ENCODE measurements around the gene SMTNL1. TPM values are rescaled to one million over a fixed set of nuclear protein-coding genes. Genes with fewer than 3 reads are reported as not detected.

The SMTNL1 gene
- total and polyA plus RNA-seq, 9 of the 15 experiments (the other 6 are each of a cell fraction or from before 2014, with no cell fraction given) = not detected

DNA sequence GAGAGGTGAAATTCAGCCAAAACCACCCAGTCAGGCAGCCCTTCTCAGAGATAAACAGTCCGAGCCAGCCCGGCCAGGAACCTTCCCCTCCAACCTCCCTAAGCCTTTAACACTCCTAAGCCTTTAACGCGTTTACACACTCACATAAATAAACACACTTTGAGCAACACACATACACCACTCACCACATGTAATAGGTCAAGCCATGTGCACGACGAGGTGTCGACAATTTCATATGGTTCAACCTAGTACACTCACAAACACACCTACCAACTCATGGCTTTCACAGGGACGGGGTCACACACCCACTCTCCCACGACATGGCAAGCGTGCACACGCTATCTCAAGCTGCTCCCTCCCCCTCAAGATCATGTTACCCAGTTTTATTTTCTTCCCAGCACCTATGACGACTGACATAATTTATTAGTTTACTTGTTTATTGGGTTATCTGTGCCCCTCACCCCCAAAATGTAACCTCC is 37.4 kb upstream of the SMTNL1 start (continued):
- no peak for TF ChIP-seq JUN (IDR thresholded peaks at IDR 0.05; ENCODE audit: borderline replicate concordance, low read depth, low read length)
- TF ChIP-seq JUN (CRISPR knock-in tag; IDR thresholded peaks at IDR 0.05; ENCODE audit: borderline replicate concordance) = no peak
- TF ChIP-seq, protein P1, sequence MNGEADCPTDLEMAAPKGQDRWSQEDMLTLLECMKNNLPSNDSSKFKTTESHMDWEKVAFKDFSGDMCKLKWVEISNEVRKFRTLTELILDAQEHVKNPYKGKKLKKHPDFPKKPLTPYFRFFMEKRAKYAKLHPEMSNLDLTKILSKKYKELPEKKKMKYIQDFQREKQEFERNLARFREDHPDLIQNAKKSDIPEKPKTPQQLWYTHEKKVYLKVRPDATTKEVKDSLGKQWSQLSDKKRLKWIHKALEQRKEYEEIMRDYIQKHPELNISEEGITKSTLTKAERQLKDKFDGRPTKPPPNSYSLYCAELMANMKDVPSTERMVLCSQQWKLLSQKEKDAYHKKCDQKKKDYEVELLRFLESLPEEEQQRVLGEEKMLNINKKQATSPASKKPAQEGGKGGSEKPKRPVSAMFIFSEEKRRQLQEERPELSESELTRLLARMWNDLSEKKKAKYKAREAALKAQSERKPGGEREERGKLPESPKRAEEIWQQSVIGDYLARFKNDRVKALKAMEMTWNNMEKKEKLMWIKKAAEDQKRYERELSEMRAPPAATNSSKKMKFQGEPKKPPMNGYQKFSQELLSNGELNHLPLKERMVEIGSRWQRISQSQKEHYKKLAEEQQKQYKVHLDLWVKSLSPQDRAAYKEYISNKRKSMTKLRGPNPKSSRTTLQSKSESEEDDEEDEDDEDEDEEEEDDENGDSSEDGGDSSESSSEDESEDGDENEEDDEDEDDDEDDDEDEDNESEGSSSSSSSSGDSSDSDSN (IDR thresholded peaks at IDR 0.05; ENCODE audit: borderline replicate concordance in 1 of 2, low read depth in 2 of 2, low read length in 2 of 2) = no peak
- peak; percentile 7; the same call in 1 of the 2 replicates for TF ChIP-seq TEAD4 (IDR thresholded peaks at IDR 0.05; ENCODE audit: low read length)
- no peak for TF ChIP-seq TEAD4 (CRISPR knock-in tag; IDR thresholded peaks at IDR 0.05; ENCODE audit: borderline replicate concordance)
- TF ChIP-seq HDAC2 (IDR thresholded peaks at IDR 0.05) = 0 out of 2 replicates have a peak, but pooled peaks have one; percentile 15
- no peak for TF ChIP-seq PBX2 (CRISPR knock-in tag; IDR thresholded peaks at IDR 0.05; ENCODE audit: low read depth)
- TF ChIP-seq PBX2 (tag; conservative IDR thresholded peaks at IDR 0.05; ENCODE audit: low read depth) = peak; percentile 67
- TF ChIP-seq FOXP1 (CRISPR knock-in tag; IDR thresholded peaks at IDR 0.05) = no peak
- TF ChIP-seq SAFB2 (IDR thresholded peaks at IDR 0.05; ENCODE audit: borderline replicate concordance, low read depth, low read length, severe bottlenecking) = no peak
- 0 out of 2 replicates have a peak, but pooled peaks have one; percentile 18 for TF ChIP-seq MTA1 (IDR thresholded peaks at IDR 0.05; ENCODE audit: borderline replicate concordance)
- no peak for TF ChIP-seq SIN3A (IDR thresholded peaks at IDR 0.05; ENCODE audit: borderline replicate concordance in 2 of 2, control insufficient read depth in 1 of 2, low read depth in 2 of 2, low read length in 2 of 2)
- TF ChIP-seq, protein P2, sequence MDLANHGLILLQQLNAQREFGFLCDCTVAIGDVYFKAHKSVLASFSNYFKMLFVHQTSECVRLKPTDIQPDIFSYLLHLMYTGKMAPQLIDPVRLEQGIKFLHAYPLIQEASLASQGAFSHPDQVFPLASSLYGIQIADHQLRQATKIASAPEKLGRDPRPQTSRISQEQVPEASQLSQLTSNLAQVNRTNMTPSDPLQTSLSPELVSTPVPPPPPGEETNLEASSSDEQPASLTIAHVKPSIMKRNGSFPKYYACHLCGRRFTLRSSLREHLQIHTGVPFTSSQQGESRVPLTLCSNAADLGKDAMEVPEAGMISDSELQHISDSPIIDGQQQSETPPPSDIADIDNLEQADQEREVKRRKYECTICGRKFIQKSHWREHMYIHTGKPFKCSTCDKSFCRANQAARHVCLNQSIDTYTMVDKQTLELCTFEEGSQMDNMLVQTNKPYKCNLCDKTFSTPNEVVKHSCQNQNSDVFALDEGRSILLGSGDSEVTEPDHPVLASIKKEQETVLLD (IDR thresholded peaks at IDR 0.05) = peak; percentile 28; the same call in 1 of the 2 replicates
- no peak for TF ChIP-seq RBM34 (IDR thresholded peaks at IDR 0.05; ENCODE audit: borderline replicate concordance, insufficient read depth, low read length)
- no peak for TF ChIP-seq DNMT1 (IDR thresholded peaks at IDR 0.05)
- TF ChIP-seq, protein P3, sequence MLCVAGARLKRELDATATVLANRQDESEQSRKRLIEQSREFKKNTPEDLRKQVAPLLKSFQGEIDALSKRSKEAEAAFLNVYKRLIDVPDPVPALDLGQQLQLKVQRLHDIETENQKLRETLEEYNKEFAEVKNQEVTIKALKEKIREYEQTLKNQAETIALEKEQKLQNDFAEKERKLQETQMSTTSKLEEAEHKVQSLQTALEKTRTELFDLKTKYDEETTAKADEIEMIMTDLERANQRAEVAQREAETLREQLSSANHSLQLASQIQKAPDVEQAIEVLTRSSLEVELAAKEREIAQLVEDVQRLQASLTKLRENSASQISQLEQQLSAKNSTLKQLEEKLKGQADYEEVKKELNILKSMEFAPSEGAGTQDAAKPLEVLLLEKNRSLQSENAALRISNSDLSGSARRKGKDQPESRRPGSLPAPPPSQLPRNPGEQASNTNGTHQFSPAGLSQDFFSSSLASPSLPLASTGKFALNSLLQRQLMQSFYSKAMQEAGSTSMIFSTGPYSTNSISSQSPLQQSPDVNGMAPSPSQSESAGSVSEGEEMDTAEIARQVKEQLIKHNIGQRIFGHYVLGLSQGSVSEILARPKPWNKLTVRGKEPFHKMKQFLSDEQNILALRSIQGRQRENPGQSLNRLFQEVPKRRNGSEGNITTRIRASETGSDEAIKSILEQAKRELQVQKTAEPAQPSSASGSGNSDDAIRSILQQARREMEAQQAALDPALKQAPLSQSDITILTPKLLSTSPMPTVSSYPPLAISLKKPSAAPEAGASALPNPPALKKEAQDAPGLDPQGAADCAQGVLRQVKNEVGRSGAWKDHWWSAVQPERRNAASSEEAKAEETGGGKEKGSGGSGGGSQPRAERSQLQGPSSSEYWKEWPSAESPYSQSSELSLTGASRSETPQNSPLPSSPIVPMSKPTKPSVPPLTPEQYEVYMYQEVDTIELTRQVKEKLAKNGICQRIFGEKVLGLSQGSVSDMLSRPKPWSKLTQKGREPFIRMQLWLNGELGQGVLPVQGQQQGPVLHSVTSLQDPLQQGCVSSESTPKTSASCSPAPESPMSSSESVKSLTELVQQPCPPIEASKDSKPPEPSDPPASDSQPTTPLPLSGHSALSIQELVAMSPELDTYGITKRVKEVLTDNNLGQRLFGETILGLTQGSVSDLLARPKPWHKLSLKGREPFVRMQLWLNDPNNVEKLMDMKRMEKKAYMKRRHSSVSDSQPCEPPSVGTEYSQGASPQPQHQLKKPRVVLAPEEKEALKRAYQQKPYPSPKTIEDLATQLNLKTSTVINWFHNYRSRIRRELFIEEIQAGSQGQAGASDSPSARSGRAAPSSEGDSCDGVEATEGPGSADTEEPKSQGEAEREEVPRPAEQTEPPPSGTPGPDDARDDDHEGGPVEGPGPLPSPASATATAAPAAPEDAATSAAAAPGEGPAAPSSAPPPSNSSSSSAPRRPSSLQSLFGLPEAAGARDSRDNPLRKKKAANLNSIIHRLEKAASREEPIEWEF (CRISPR knock-in tag; IDR thresholded peaks at IDR 0.05) = no peak

All from K562 (cell line).